CD4-positive, alpha-beta T cell treated with Interleukin-1 beta for 1 hour (primary cell): ENCODE data around the gene KIAA2012.

Experiments used
- DNase-seq, 2 donors: peaks; one replicate each; pipeline ENCODE4 v3.0.0-alpha.2; 2020 to 2022

KIAA2012 gene

GRCh38 chr2:202157211-202157990, 84.3 kb downstream of the KIAA2012 start:
- no peak for DNase-seq

DNA sequence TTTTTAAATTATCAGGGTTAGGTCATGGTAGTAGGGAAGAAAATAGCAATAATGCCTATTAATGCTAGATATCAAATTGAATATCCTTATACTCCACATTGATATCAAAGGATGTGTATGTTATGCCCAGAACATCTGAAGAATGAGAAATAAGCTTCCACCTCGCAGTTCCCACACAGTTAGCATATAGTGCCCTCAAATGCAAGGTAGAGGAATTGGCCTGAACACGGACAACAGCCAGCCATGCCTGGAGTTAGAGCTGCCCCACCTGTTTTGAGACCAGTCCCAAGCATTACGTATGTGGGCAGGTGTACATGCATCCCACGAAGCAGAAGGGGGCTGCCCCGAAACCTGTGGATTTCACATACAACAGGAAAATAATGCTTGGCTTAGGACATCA, 85.7 kb downstream of the KIAA2012 start:
- DNase-seq = no peak

GRCh38 chr2:202161151-202161835, 88.2 kb downstream of the KIAA2012 start:
- no peak for DNase-seq

- no peak for DNase-seq
Observed at GRCh38 chr2:202164411-202164810, 91.4 kb downstream of the KIAA2012 start.

DNA sequence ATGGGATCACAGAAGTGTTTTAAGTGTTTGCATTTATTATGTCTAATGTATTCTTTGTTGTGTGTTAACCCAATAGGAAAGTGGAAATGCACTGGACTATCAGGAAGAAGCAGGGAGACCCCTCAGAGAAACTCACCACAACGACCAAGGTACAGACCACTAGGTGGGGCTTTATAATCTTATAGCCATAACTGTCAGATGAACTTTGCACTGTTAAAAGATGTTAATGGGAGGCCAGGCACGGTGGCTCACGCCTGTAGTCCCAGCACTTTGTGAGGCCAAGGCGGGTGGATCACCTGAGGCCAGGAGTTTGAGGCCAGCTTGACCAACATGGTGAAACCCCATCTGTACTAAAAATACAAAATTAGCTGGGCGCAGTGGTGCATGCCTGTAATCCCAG, 92.2 kb downstream of the KIAA2012 start:
- DNase-seq = no peak

- DNase-seq = no peak
Observed at GRCh38 chr2:202165945-202166344, 92.9 kb downstream of the KIAA2012 start.

DNA sequence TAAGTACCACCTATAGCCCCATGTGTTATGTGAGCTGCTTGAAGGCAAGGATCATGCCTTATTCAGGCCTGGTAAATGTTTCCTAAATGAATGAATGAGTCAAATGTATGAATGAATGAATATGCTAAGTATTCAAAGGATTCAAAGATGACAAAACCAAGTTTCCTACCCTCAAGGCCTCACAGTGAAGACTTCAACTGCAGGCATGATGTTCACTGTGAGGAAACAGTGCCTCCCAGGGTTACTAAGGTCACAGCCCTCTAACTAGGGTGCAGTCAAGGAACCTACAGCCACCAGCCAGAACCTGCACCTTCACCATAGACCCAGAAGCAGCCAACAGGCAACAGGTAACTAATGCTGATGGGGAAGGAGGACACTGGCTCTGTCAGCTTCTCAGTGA, 96.1 kb downstream of the KIAA2012 start:
- DNase-seq = no peak

DNA sequence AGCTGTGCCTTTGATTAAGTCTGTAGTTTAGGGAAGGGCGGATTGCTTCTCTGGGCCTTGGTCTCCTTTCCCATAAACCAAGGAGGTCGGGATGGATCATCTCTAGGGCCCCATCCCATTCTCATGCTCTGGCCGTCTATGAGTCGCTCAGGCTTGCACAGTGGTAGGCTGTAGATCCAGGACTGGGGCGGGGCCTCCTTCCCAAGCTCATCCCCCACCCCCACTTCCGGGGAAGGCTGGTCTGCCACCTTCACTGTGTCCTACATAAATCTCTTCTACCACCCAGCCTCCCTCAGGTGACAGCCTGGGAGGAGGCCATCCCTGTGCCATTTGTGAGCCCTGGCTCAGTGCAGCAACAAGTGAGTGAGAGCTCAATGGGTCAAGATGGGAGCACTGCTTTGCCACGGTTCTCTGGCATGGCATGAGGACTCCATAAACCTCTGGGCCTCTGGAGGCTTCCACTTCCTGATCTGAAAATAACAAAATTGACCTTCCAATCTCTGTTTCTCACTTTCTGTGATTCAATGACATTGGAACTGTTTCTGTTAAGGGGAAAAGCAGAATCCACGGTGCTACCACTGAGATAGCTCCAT, 96.9 kb downstream of the KIAA2012 start:
- no peak for DNase-seq

DNA sequence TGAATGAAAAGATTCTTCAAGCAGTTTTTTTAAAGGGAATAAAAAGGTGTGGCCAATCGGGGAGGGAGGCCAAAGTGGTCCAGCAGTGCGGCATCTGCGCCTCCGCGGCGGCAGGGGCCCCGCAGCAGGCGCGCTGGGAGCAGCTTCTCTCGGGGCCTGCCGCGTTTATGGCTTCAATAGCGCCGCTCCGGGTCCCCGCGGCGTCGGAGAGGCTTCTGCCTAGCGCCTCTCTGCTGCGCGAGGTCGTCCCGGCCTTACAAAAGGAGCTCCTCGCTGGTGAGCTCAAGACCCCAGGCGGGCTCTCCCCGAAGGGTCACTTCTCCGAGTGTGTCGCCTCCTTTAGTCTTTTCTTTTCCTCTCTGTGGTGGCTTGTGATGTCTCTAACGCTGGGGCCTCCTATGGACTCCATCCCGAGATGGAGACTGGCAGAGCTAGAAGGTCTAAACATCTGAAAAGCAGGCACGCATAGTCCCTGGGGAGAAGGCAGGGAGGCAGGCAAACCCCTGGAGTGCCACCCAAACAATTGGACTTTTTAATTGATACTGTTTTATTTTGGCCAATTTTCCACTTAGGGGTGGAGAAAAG, 98.3 kb downstream of the KIAA2012 start:
- no peak for DNase-seq

DNA sequence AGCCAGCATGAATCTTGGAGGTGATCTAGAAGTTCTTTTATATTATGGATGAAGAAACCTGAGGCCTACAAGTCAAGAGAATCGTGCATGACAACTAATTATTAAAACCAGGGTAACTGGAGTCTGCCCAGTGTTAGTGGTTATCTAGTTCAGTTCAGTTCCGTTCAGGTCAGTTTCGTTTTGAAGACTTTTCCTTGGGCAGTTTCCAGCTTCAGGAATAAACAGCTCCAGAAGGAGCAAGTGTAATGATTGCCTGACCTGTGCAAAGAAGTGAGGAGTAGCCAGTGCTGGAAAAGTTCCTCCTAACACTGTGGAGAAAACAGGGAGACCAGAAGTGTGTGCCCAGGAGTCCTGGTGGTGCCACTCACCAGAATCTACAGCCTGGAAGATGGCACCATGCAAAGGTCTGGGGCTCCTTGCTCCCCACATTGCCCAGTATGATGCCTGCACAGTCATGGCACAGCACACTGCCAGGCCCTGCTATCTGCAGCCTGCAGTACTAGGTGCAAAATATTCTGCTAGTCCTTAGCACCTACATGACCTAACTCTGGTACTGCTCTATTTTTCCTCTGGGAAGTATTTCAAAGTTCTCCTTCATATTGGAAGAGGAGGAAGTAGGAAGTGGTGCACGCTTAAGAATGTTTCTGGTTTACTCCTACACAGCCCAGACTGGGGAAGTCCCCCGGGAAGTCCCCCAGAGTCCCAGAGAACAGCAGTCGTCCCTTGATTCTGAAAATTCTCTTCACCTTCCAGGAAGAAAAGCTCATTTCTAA, 99.6 kb downstream of the KIAA2012 start:
- peak in 1 of 2 donors; percentile 10 for DNase-seq

DNA sequence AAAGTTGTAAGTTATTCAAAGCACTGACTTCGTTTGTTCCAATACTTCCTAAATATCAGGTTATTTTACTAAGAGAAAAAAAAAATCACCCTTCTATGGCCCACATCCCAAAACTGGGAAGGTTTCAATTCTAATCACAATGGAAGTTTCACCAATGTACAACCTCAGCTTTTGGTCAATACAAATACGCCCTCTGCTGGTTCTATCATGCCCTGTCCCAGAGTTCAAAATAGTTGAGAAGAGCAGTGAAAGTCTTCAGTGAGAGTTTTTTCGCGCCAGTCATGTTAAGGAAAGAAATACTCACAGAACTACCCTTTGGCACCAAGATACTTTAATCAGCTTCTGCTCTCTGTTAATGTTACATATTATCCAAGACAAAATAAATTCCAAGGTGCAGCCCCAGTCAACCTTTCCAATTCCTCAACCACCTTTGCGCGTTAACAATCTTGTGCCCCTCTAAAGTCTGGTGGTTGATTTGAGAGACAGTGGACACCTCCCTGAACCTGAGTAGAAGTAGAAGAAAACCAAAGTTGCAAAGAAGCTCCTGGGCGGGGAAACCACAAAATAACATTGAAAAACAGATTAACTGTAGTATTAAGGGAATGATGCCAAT, 105.4 kb downstream of the KIAA2012 start:
- DNase-seq = peak; percentile 29 to 69

- DNase-seq = no peak
Observed at GRCh38 chr2:202184557-202184956, 111.5 kb downstream of the KIAA2012 start.

GRCh38 chr2:202185156-202185555, 112.1 kb downstream of the KIAA2012 start:
- no peak for DNase-seq

DNA sequence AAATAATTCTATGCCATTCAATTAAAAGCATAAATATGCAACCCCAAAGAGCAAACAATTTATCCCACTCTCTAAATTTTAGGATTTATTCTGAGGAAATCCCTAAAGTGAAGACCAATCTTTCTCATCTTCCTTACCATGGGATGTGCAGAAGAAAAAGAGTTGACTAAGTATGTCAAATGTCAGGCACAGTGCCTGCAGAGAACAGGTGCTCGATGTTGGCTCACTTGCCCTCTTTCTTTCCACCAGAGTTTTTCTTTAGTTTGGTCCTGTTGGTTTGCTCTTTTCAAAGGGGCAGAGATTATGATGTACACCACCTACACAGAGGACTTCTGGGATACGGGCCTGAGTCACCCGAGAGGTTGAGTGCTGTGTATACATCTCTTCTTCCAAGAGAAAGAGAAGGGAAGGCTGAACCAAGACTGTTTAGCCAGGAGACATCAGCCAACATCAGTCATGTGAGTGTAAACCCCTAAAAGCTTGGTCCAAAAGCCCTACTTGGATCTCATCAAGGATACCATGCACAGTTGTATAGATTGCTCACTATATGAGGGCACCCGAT, 113.7 kb downstream of the KIAA2012 start:
- DNase-seq = no peak

DNA sequence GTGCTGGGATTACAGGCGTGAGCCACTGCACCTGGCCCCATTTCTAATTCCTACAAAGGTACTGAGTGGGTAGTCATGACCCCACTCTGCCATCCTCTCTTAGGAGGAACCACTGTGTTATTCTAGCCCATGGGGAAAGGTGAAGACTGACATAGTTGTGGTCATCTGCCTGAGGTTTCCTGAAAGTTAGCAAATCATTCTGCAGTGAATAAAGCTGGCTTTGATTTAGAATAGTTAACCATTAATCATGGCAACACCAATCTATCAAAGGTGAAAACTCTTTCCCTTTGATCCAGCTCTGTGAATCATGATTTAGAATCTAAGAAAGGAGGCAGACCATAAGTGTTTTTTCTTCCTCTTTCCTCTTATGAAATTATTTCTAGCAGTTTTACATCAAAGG, 114.5 kb downstream of the KIAA2012 start:
- no peak for DNase-seq

- DNase-seq = no peak
Observed at GRCh38 chr2:202193305-202193704, 120.2 kb downstream of the KIAA2012 start.

DNA sequence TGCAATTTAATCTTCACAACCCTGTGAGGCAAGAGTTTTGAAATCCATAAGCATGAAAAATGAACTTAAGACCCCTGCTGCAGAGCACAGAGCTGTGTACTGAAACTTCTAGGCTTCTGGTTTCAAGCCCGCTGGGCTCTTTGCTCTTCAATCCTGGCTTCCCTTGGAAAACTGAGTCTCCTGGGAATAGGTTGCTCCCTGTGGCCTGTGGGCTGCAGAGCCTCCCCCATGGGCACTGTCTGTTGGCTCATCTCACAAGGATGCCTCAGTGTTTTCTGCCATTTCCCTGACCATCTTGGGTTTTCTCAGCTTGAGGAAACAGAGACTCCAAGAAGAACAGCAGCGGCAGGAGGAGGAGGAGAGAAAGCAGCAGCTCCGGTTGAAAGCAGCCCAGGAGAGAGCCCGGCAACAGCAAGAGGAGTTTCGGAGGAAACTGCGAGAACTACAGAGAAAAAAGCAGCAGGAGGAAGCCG, 120.9 kb downstream of the KIAA2012 start:
- DNase-seq = no peak

- no peak for DNase-seq
Observed at GRCh38 chr2:202194418-202194817, 121.4 kb downstream of the KIAA2012 start.

DNA sequence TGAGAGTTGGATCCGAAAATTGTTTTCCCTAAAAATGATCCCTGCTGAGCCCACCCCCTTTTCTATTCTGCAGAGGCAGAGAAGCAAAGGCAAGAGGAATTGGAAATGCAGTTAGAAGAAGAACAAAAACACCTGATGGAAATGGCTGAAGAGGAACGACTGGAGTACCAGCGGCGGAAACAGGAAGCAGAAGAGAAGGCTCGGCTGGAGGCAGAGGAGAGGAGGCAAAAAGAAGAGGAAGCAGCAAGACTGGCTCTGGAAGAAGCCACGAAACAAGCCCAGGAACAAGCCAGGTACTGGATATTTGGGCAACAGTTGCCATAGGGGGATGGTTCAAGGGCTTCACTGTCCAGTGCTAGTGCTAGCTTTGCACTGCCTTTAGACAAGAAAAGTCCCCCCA, 123.7 kb downstream of the KIAA2012 start:
- DNase-seq = no peak

- DNase-seq = no peak
Observed at GRCh38 chr2:202201220-202202160, 128.4 kb downstream of the KIAA2012 start.

GRCh38 chr2:202203348-202203747, 130.3 kb downstream of the KIAA2012 start:
- DNase-seq = no peak
